ENCODE measurements around the gene UNC93A.
"Not testable (repeated sequence)": the region's sequence is repeated elsewhere in the genome, so short reads cannot be mapped to it uniquely, and the experiment has no call there.

Gene UNC93A

GRCh38 chr6:167266830-167267555 lies 24.1 kb upstream of the UNC93A start:
- no peak for DNase-seq (ENCODE audit: low read depth)
- H3K4me3 ChIP-seq (ENCODE audit: low read depth, low read length), result no peak overlapping the region
- TF ChIP-seq POLR2A (IDR thresholded peaks at IDR 0.05; ENCODE audit: extremely low read depth, insufficient read length) (no peak), MYC (IDR thresholded peaks at IDR 0.05; ENCODE audit: low read depth, low read length) (no peak), MAX (IDR thresholded peaks at IDR 0.05; ENCODE audit: low read depth, low read length) (no peak), CTCF (IDR thresholded peaks at IDR 0.05; ENCODE audit: low read depth, low read length) (no peak)

GRCh38 chr6:167267556-167267898 lies 23.6 kb upstream of the UNC93A start:
- not testable (repeated sequence) for H3K4me3 ChIP-seq (ENCODE audit: low read depth, low read length); DNase-seq (ENCODE audit: low read depth)

- TF ChIP-seq MAX (IDR thresholded peaks at IDR 0.05; ENCODE audit: low read depth, low read length) (no peak), CTCF (IDR thresholded peaks at IDR 0.05; ENCODE audit: low read depth, low read length) (no peak), POLR2A (IDR thresholded peaks at IDR 0.05; ENCODE audit: extremely low read depth, insufficient read length) (no peak), MYC (IDR thresholded peaks at IDR 0.05; ENCODE audit: low read depth, low read length) (no peak)
- H3K4me3 ChIP-seq (ENCODE audit: low read depth, low read length), result no peak overlapping the region
- DNase-seq (ENCODE audit: low read depth), result no peak
Observed at GRCh38 chr6:167267921-167268401, 23.2 kb upstream of the UNC93A start.

GRCh38 chr6:167268683-167269280 lies 22.3 kb upstream of the UNC93A start:
- TF ChIP-seq MAX (IDR thresholded peaks at IDR 0.05; ENCODE audit: low read depth, low read length) (no peak), MYC (IDR thresholded peaks at IDR 0.05; ENCODE audit: low read depth, low read length) (no peak), POLR2A (IDR thresholded peaks at IDR 0.05; ENCODE audit: extremely low read depth, insufficient read length) (no peak), CTCF (IDR thresholded peaks at IDR 0.05; ENCODE audit: low read depth, low read length) (no peak)
- H3K4me3 ChIP-seq (ENCODE audit: low read depth, low read length), result no peak overlapping the region
- no peak for DNase-seq (ENCODE audit: low read depth)

GRCh38 chr6:167270499-167271311 lies 20.4 kb upstream of the UNC93A start:
- no peak for DNase-seq (ENCODE audit: low read depth)
- no peak overlapping the region for H3K4me3 ChIP-seq (ENCODE audit: low read depth, low read length)
- TF ChIP-seq MAX (IDR thresholded peaks at IDR 0.05; ENCODE audit: low read depth, low read length) (no peak), POLR2A (IDR thresholded peaks at IDR 0.05; ENCODE audit: extremely low read depth, insufficient read length) (no peak)

GRCh38 chr6:167272151-167272550 lies 19.0 kb upstream of the UNC93A start:
- H3K4me3 ChIP-seq (ENCODE audit: low read depth, low read length), result no peak overlapping the region
- DNase-seq (ENCODE audit: low read depth), result no peak
- TF ChIP-seq POLR2A (IDR thresholded peaks at IDR 0.05; ENCODE audit: extremely low read depth, insufficient read length), result no peak

GRCh38 chr6:167272696-167273379 lies 18.3 kb upstream of the UNC93A start:
- TF ChIP-seq CTCF (IDR thresholded peaks at IDR 0.05; ENCODE audit: low read depth, low read length), result no peak
- TF ChIP-seq MAX (IDR thresholded peaks at IDR 0.05; ENCODE audit: low read depth, low read length), result no peak
- no peak for TF ChIP-seq MYC (IDR thresholded peaks at IDR 0.05; ENCODE audit: low read depth, low read length)
- no peak for TF ChIP-seq POLR2A (IDR thresholded peaks at IDR 0.05; ENCODE audit: extremely low read depth, insufficient read length)
- DNase-seq (ENCODE audit: low read depth), result no peak
- no peak overlapping the region for H3K4me3 ChIP-seq (ENCODE audit: low read depth, low read length)

Measured in NB4 (cell line).